ENCODE measurements around the gene CCNB1IP1.
"Not testable (repeated sequence)": the region's sequence is repeated elsewhere in the genome, so short reads cannot be mapped to it uniquely, and the experiment has no call there.

The CCNB1IP1 gene

GRCh38 chr14:20302042-20302755, 30.9 kb downstream of the CCNB1IP1 start:
- Histone ChIP-seq H3K9me3 (ENCODE audit: control insufficient read depth, insufficient read depth, low read length) (no peaks in the 10 kb centered on the region), H3K9ac (ENCODE audit: low read depth, low read length) (no peak overlapping the region), H3K27me3 (ENCODE audit: control insufficient read depth, insufficient read depth, low read length) (no peaks in the 10 kb centered on the region), H3K27ac (ENCODE audit: low read depth, low read length) (no peak overlapping the region), H3K36me3 (ENCODE audit: control insufficient read depth, insufficient read depth, low read length) (peaks cover 37% of the 10 kb centered on the region), H3K4me3 (ENCODE audit: low read depth, low read length) (no peak overlapping the region), H3K4me1 (ENCODE audit: control insufficient read depth, insufficient read depth, low read length) (no peaks in the 10 kb centered on the region)

DNA sequence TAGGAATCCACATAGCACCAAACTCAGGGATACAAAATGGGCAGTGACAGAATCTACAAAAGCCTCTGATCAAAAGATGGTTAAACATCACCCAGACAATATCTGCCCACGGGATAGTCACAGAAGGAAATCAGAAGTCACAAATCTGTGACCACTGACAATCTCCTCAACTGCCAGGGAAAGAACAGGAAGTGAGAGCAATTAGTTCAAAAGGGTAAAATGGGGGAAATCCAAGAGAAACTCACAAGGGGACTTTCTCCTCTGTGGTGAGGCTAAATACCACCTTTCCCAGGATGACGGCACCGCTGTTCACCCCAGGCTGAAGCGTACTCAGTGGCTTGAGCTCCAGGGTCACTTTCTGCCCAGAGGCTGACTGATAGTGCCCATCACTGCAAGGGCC, 38.0 kb downstream of the CCNB1IP1 start:
- Histone ChIP-seq H3K27ac (ENCODE audit: low read depth, low read length) (no peak overlapping the region), H3K36me3 (ENCODE audit: control insufficient read depth, insufficient read depth, low read length) (peaks cover 83% of the 10 kb centered on the region), H3K9ac (ENCODE audit: low read depth, low read length) (no peak overlapping the region), H3K4me1 (ENCODE audit: control insufficient read depth, insufficient read depth, low read length) (no peaks in the 10 kb centered on the region), H3K4me3 (ENCODE audit: low read depth, low read length) (no peak overlapping the region), H3K9me3 (ENCODE audit: control insufficient read depth, insufficient read depth, low read length) (no peaks in the 10 kb centered on the region), H3K27me3 (ENCODE audit: control insufficient read depth, insufficient read depth, low read length) (no peaks in the 10 kb centered on the region)

DNA sequence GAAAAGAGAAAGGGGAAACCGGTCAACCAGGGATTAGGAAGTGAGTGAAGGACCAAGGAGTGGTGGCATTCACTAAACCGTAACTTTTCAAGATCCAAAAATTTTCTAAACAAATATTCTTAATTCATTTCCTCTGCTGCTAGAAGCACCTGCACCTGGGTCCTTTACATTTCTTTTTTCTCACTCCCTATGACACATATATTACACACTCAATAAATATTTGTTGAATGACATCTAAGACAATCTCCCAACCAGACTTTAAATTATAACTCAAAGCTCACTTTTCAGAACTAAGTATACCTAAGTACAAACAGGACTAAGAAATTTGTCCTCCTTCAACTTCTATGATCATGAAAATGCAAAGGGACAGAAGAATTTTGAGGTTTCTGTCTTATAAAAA, 38.4 kb downstream of the CCNB1IP1 start:
- Histone ChIP-seq H3K9ac (ENCODE audit: low read depth, low read length) (no peak overlapping the region), H3K27me3 (ENCODE audit: control insufficient read depth, insufficient read depth, low read length) (no peaks in the 10 kb centered on the region), H3K9me3 (ENCODE audit: control insufficient read depth, insufficient read depth, low read length) (no peaks in the 10 kb centered on the region), H3K36me3 (ENCODE audit: control insufficient read depth, insufficient read depth, low read length) (peaks cover 87% of the 10 kb centered on the region), H3K4me3 (ENCODE audit: low read depth, low read length) (no peak overlapping the region), H3K27ac (ENCODE audit: low read depth, low read length) (no peak overlapping the region), H3K4me1 (ENCODE audit: control insufficient read depth, insufficient read depth, low read length) (no peaks in the 10 kb centered on the region)

DNA sequence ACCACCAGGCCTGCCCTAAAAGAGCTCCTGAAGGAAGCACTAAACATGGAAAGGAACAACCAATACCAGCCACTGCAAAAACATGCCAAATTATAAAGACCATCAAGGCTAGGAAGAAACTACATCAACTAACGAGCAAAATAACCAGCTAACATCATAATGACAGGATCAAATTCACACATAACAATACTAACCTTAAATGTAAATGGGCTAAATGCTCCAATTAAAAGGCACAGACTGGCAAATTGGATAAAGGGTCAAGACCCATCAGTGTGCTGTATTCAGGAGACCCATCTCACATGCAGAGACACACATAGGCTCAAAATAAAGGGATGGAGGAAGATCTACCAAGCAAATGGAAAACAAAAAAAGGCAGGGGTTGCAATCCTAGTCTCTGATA, 51.1 kb downstream of the CCNB1IP1 start:
- not testable (repeated sequence) for H3K27ac ChIP-seq (ENCODE audit: low read depth, low read length); H3K27me3 ChIP-seq (ENCODE audit: control insufficient read depth, insufficient read depth, low read length); H3K4me3 ChIP-seq (ENCODE audit: low read depth, low read length); H3K9ac ChIP-seq (ENCODE audit: low read depth, low read length); H3K36me3 ChIP-seq (ENCODE audit: control insufficient read depth, insufficient read depth, low read length); H3K4me1 ChIP-seq (ENCODE audit: control insufficient read depth, insufficient read depth, low read length)
- peaks cover 15% of the 10 kb centered on the region; the same call in 1 of the 2 replicates for H3K9me3 ChIP-seq (ENCODE audit: control insufficient read depth, insufficient read depth, low read length)

- not testable (repeated sequence) for H3K9ac ChIP-seq (ENCODE audit: low read depth, low read length); H3K4me1 ChIP-seq (ENCODE audit: control insufficient read depth, insufficient read depth, low read length); H3K36me3 ChIP-seq (ENCODE audit: control insufficient read depth, insufficient read depth, low read length); H3K27me3 ChIP-seq (ENCODE audit: control insufficient read depth, insufficient read depth, low read length); H3K4me3 ChIP-seq (ENCODE audit: low read depth, low read length); H3K27ac ChIP-seq (ENCODE audit: low read depth, low read length)
- H3K9me3 ChIP-seq (ENCODE audit: control insufficient read depth, insufficient read depth, low read length), result peaks cover 23% of the 10 kb centered on the region; the same call in 1 of the 2 replicates
Measured at GRCh38 chr14:20280265-20280664, 52.8 kb downstream of the CCNB1IP1 start.

DNA sequence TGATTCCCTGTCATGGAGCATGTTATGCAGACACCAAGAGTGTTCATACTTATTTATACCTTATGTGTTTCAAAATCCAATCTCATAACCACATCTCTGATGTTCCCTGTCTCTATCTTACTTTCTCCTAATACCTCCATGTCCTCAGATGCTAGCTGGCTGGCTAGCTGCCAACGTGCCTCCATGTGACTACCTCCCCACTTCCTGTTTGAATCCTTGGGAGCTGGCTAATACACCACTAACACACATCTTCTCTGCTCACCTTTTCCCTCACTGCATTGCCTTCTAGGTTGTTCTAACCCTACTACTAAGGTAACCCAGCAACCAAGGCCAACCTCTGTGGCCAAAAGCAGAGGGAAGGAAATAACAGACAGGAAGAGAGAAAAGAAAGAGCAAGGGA, 54.7 kb downstream of the CCNB1IP1 start:
- Histone ChIP-seq H3K4me3 (ENCODE audit: low read depth, low read length) (no peak overlapping the region), H3K9ac (ENCODE audit: low read depth, low read length) (no peak overlapping the region), H3K27me3 (ENCODE audit: control insufficient read depth, insufficient read depth, low read length) (no peaks in the 10 kb centered on the region), H3K27ac (ENCODE audit: low read depth, low read length) (no peak overlapping the region), H3K36me3 (ENCODE audit: control insufficient read depth, insufficient read depth, low read length) (no peaks in the 10 kb centered on the region), H3K4me1 (ENCODE audit: control insufficient read depth, insufficient read depth, low read length) (no peaks in the 10 kb centered on the region), H3K9me3 (ENCODE audit: control insufficient read depth, insufficient read depth, low read length) (peaks cover 40% of the 10 kb centered on the region)

DNA sequence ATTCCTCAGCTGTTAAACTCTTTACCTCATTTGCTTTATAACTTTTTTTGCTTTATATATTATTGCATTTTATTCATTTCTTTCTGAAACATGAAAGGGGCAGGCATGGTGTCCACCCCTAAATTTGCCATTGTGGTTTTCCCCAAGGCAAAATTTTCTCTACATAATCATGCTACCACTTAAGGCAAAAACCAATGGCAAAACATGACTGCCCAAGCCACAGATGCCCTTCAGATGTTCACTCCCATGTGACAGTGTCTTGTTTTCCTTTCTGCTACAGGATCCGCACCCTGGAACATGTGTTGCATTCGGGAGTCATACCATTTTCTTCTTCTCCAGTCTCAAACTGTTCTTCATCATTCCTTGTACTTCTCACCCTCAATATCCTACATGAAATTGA, 55.7 kb downstream of the CCNB1IP1 start:
- no peak overlapping the region for H3K9ac ChIP-seq (ENCODE audit: low read depth, low read length)
- no peaks in the 10 kb centered on the region for H3K27me3 ChIP-seq (ENCODE audit: control insufficient read depth, insufficient read depth, low read length)
- H3K9me3 ChIP-seq (ENCODE audit: control insufficient read depth, insufficient read depth, low read length), result peaks cover 49% of the 10 kb centered on the region
- H3K4me3 ChIP-seq (ENCODE audit: low read depth, low read length), result no peak overlapping the region
- no peak overlapping the region for H3K27ac ChIP-seq (ENCODE audit: low read depth, low read length)
- no peaks in the 10 kb centered on the region for H3K4me1 ChIP-seq (ENCODE audit: control insufficient read depth, insufficient read depth, low read length)
- H3K36me3 ChIP-seq (ENCODE audit: control insufficient read depth, insufficient read depth, low read length), result no peaks in the 10 kb centered on the region

DNA sequence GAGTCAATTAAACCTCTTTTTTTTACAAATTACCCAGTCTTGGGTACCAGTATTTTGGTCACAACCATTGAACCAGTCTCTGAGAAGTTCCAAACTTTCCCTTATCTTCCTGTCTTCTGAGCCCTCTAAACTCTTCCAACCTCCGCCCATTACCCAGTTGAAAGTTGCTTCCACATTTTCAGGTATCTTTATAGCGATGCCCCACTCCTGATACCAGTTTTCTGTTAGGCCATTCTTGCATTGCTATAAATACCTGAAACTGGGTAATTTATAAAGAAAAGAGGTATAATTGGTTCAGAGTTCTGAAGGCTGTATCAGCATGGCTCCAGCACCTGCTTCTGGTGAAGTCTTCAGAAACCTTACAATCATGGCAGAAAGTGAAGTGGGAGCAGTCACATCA, 59.0 kb downstream of the CCNB1IP1 start:
- Histone ChIP-seq H3K4me3 (ENCODE audit: low read depth, low read length) (no peak overlapping the region), H3K4me1 (ENCODE audit: control insufficient read depth, insufficient read depth, low read length) (no peaks in the 10 kb centered on the region), H3K27ac (ENCODE audit: low read depth, low read length) (no peak overlapping the region), H3K36me3 (ENCODE audit: control insufficient read depth, insufficient read depth, low read length) (no peaks in the 10 kb centered on the region), H3K27me3 (ENCODE audit: control insufficient read depth, insufficient read depth, low read length) (no peaks in the 10 kb centered on the region), H3K9ac (ENCODE audit: low read depth, low read length) (no peak overlapping the region), H3K9me3 (ENCODE audit: control insufficient read depth, insufficient read depth, low read length) (peaks cover 70% of the 10 kb centered on the region)

GRCh38 chr14:20264361-20264760, 68.7 kb downstream of the CCNB1IP1 start:
- H3K27me3 ChIP-seq (ENCODE audit: control insufficient read depth, insufficient read depth, low read length); H3K36me3 ChIP-seq (ENCODE audit: control insufficient read depth, insufficient read depth, low read length); H3K9ac ChIP-seq (ENCODE audit: low read depth, low read length); H3K4me3 ChIP-seq (ENCODE audit: low read depth, low read length); H3K27ac ChIP-seq (ENCODE audit: low read depth, low read length); H3K4me1 ChIP-seq (ENCODE audit: control insufficient read depth, insufficient read depth, low read length): not testable (repeated sequence)
- peaks cover 41% of the 10 kb centered on the region for H3K9me3 ChIP-seq (ENCODE audit: control insufficient read depth, insufficient read depth, low read length)

DNA sequence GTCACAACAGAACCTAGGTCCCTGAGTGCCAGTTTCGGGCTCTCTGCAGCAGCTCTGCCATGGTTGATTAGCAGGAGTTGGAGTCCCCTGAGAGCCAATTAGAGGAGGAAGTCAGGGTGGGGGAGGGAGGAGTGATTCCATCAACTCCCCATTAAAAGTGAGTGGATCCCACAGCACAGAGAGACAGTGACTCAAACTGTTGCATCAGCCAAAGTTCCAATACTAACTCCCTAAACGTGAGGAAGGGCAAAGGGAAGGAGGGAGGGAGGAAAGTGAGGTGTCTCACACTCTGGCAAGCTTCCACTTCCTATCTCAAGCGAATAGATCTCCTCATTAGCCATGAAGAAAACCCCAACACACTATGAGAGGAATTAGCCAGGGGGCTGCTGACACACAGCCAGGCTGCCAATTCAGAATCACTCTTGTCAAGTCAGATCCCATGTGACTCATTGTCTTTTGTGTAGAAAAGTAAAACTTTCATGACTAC, 70.4 kb downstream of the CCNB1IP1 start:
- Histone ChIP-seq H3K27ac (ENCODE audit: low read depth, low read length) (no peak overlapping the region), H3K27me3 (ENCODE audit: control insufficient read depth, insufficient read depth, low read length) (no peaks in the 10 kb centered on the region), H3K4me3 (ENCODE audit: low read depth, low read length) (no peak overlapping the region), H3K9ac (ENCODE audit: low read depth, low read length) (no peak overlapping the region), H3K9me3 (ENCODE audit: control insufficient read depth, insufficient read depth, low read length) (peaks cover 44% of the 10 kb centered on the region), H3K36me3 (ENCODE audit: control insufficient read depth, insufficient read depth, low read length) (no peaks in the 10 kb centered on the region), H3K4me1 (ENCODE audit: control insufficient read depth, insufficient read depth, low read length) (no peaks in the 10 kb centered on the region)
